Testis (tissue), 3 donors: Measurements from ENCODE around the gene CACUL1. TPM values are rescaled to one million over a fixed set of nuclear protein-coding genes. Genes with fewer than 3 reads are reported as not detected.

ENCODE experiments used
- DNase-seq: peaks from one replicate; pipeline ENCODE4 v3.0.0-alpha.2; 2019
- H3K27ac ChIP-seq, 2 donors: fragments of 200-600 bp; sonication (generic); one replicate each; pipeline ENCODE4 v1.5.1; 2019
- H3K27me3 ChIP-seq: fragments of 200-600 bp; sonication (generic); one replicate; pipeline ENCODE4 v1.5.1; 2019
- H3K36me3 ChIP-seq: fragments of 200-600 bp; sonication (generic); one replicate; pipeline ENCODE4 v1.5.1; 2017; ENCODE audit warnings: low read depth; ENCODE audit errors: missing control alignments
- H3K4me1 ChIP-seq: fragments of 200-600 bp; sonication (generic); one replicate; pipeline ENCODE4 v1.5.1; 2019
- H3K4me3 ChIP-seq, 2 donors: fragments of 200-600 bp; sonication (generic); one replicate each; pipeline ENCODE4 v1.5.1; 2017 to 2019
- H3K9me3 ChIP-seq: fragments of 200-600 bp; sonication (generic); one replicate; pipeline ENCODE4 v1.5.1; 2017
- POLR2A ChIP-seq: fragments of 450-650 bp; IDR thresholded peaks from one replicate; pipeline ENCODE4 v1.6.1; 2017; ENCODE audit warnings: antibody characterized with exemption, mild to moderate bottlenecking, moderate library complexity
- WGBS, 2 donors: methylation state at CpG; one replicate each; pipeline ENCODE4 v1.1.5; 2018; 5-methylcytosine and 5-hydroxymethylcytosine counted together
- intact Hi-C: fragments of 100-400 bp; cut with DNase I; formaldehyde crosslinking; loops from one replicate; pipeline ENCODE4 v1.15.1; 2023; ENCODE audit warnings: low total_unique reads
- polyA plus RNA-seq: library from polyadenylated mRNA; stranded (reverse); fragments of 350-450 nt; fragmentation: Illumina TruSeq; extraction: RNeasy Lipid Tissue Mini Kit (QIAGEN cat#74804); gene quantifications from one replicate; pipeline ENCODE4 v1.2.3, GENCODE V29; 2014; ENCODE audit warnings: low read depth, low replicate concordance; ENCODE audit not compliant: insufficient read depth
- total RNA-seq, 2 donors: library from RNA; depleted of rRNA; stranded (reverse); fragments of >200 nt; gene quantifications; one replicate each; pipeline ENCODE4 v1.2.3, GENCODE V29; 2016
- TF ChIP-seq, protein P1 (sequence below), 3 experiments: fragments of 450-650 bp in 2 of 3; fragments of 200-600 bp in 1 of 3; sonication (generic) in 1 of 3; IDR thresholded peaks; one replicate each; pipeline ENCODE4 v1.5.1; 2016 to 2019; ENCODE audit warnings: antibody characterized with exemption in 3 of 3, mild to moderate bottlenecking in 2 of 3, moderate library complexity in 1 of 3

The CACUL1 gene
- total and polyA plus RNA-seq, 3 donors from 2014 or later = 60.1 to 72.0 (median 62.6) TPM

DNA sequence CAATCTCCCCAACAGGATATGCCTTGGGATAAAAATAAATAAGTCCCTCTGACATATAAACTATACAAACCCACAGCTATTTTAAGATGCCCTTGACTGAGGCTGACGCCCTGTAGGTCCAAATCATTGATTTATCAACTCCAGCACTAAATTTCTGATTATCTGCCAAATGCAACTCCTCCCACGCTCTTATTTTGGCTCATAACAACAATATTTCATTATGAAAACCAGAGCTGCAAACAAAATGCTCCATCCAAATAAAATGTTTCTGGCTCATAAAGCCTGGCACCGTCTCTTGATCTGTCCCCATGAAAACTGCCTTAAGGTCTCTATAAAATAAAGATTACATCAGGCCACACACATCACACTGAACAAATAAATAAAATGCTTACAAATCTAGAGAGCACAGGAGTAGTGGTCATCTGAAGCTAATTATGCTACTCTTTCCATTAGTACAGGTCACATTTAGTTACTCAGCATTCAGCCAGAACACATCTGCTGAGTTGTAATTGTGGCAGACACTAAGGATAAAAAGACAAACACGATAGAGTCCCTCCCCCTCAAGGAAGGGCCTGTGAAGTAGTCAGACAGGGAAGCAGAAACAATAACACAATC lies 28.8 kb downstream of the CACUL1 start:
- Histone ChIP-seq H3K9me3 (no peaks in the 10 kb centered on the region), H3K27me3 (no peaks in the 10 kb centered on the region), H3K27ac (peak overlapping the region; percentile 50 to 52), H3K4me3 (no peak overlapping the region), H3K36me3 (no peaks in the 10 kb centered on the region), H3K4me1 (peaks cover 20% of the 10 kb centered on the region)
- DNase-seq = peak; percentile 24
- WGBS, 2 donors = 19 to 26% methylated on average over 4 of the region's 4 CpGs
- TF ChIP-seq, protein P1, sequence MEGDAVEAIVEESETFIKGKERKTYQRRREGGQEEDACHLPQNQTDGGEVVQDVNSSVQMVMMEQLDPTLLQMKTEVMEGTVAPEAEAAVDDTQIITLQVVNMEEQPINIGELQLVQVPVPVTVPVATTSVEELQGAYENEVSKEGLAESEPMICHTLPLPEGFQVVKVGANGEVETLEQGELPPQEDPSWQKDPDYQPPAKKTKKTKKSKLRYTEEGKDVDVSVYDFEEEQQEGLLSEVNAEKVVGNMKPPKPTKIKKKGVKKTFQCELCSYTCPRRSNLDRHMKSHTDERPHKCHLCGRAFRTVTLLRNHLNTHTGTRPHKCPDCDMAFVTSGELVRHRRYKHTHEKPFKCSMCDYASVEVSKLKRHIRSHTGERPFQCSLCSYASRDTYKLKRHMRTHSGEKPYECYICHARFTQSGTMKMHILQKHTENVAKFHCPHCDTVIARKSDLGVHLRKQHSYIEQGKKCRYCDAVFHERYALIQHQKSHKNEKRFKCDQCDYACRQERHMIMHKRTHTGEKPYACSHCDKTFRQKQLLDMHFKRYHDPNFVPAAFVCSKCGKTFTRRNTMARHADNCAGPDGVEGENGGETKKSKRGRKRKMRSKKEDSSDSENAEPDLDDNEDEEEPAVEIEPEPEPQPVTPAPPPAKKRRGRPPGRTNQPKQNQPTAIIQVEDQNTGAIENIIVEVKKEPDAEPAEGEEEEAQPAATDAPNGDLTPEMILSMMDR (IDR thresholded peaks at IDR 0.05) = no peak
- no peak for TF ChIP-seq POLR2A
- intact Hi-C loops = no loop called here

DNA sequence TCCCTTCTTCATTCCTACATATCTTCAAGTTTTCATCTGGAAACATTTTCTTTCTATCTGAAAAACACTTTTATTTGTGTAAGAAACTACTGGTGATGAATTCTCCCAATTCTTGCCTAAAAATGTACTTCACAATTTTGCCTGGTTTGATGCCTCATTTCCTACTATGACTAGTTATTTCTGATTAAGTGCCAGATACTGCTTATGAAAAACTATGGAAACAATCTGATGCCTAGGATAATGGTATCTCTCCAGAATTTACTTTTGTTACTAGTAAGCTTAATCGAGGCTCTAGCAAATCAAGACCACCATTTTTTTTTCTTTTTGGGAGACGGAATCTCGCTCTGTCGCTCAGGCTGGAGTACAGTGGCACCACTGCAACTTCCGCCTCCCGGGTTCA lies 31.3 kb downstream of the CACUL1 start:
- 89 to 93% methylated on average over 6 of the region's 6 CpGs for WGBS, 2 donors
- DNase-seq = no peak

DNA sequence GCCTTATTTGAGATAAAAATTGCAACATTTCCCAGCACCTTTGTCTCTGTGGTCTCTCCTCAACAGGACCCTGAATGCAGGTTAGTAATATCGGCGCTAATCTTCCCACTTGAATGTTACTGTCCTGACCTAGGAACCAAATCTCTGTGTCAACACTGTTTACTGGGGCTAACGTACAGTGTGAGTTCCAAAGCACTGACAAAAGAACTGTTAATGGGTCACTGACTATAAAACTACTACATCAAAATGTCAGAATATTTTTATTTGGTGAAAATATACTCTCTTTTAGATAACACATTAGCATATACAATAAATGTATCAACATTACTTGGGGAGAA lies 33.3 kb downstream of the CACUL1 start:
- 66 to 82% methylated on average over 3 of the region's 3 CpGs for WGBS, 2 donors

More for the DNA sequence above, 31.3 kb downstream of the CACUL1 start:
- Histone ChIP-seq H3K9me3 (no peaks in the 10 kb centered on the region), H3K4me3 (no peak overlapping the region), H3K4me1 (peaks cover 20% of the 10 kb centered on the region), H3K36me3 (no peaks in the 10 kb centered on the region), H3K27me3 (no peaks in the 10 kb centered on the region), H3K27ac (no peak overlapping the region)
- no peak for TF ChIP-seq POLR2A
- TF ChIP-seq, protein P1 (IDR thresholded peaks at IDR 0.05) = no peak
- intact Hi-C loops = loop anchor here (5.0 kb wide), 1 partner anchor 156 kb away; no protein-coding TSS in a partner anchor

DNA sequence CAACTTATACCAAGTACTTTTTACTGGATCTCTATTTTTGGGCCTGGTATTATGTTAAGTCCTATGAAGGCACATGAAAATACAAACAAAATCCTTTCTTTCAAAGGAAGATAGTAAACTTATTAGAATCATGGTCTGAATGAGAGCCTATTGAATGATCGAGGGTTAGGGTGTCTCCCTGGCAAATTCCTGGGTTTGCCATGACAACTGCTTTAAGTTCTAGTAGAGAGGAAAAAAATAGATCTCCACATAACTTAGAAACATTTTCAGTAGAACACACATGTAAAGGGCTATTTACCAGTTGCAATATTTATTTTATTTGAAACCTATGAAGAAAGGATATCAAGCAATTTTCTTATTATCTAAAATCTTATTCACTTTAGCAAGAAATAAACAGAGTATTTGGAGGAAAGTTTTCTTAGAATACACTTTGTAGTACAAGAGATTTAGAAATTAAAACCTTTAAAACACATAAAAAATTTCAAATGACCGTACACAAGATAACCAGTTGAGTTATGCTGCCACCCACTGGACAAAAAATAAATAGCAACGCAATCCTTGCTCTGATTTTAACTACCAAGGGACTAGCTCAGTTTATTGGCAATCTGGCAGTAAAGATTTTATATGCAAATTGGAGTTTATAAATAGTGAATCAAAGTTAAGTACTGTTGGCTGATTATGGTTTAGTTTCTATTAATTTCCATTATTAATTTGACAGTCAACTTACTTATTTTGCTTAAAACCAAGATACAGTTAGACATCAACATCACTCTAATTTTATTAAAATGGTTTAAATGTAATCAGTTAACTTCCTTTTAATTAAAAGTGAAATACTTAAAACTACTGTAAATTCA lies 33.9 kb downstream of the CACUL1 start:
- intact Hi-C loops = loop anchor here (5.0 kb wide), 1 partner anchor 154 kb away; no protein-coding TSS in a partner anchor
- peak; percentile 85 for DNase-seq
- peak overlapping the region in 1 of 2 donors; percentile 12 for H3K27ac ChIP-seq
- H3K9me3 ChIP-seq = no peaks in the 10 kb centered on the region
- H3K27me3 ChIP-seq = no peaks in the 10 kb centered on the region
- H3K4me1 ChIP-seq = peaks cover 9% of the 10 kb centered on the region
- TF ChIP-seq, protein P1 (IDR thresholded peaks at IDR 0.05) = peak; percentile 80 to 89 (median 82)
- no peak for TF ChIP-seq POLR2A
- 43% methylated on average over 3 of the region's 3 CpGs for whole genome bisulfite sequencing, 2 donors
- no peak overlapping the region for H3K4me3 ChIP-seq
- no peaks in the 10 kb centered on the region for H3K36me3 ChIP-seq

More for the DNA sequence above, 33.3 kb downstream of the CACUL1 start:
- Histone ChIP-seq H3K27ac (peak overlapping the region in 1 of 2 donors; percentile 12), H3K4me1 (peaks cover 15% of the 10 kb centered on the region), H3K36me3 (no peaks in the 10 kb centered on the region), H3K27me3 (no peaks in the 10 kb centered on the region), H3K9me3 (no peaks in the 10 kb centered on the region), H3K4me3 (no peak overlapping the region)
- intact Hi-C loops = loop anchor here (5.0 kb wide), 1 partner anchor 154 kb away; no protein-coding TSS in a partner anchor
- no peak for DNase-seq
- TF ChIP-seq, protein P1 (IDR thresholded peaks at IDR 0.05) = no peak
- no peak for TF ChIP-seq POLR2A
